Lung microvascular endothelial cell (primary cell): ENCODE results near the gene SUN3. TPM values are rescaled to one million over a fixed set of nuclear protein-coding genes. Genes with fewer than 3 reads are reported as not detected.
"Not testable (repeated sequence)": the region's sequence is repeated elsewhere in the genome, so short reads cannot be mapped to it uniquely, and the experiment has no call there.

Experiments
- DNase-seq, 2 donors: peaks; one replicate each; pipeline versions ENCODE4 v3.0.0 to v3.0.0-alpha.2; 2010; ENCODE audit warnings: low read depth in 2 of 2
- total RNA-seq: library from RNA; depleted of rRNA; stranded (reverse); fragments of >200 nt; gene quantifications from 2 replicates; pipeline ENCODE4 v1.2.1, GENCODE V29; 2014

The SUN3 gene
- total RNA-seq, 1 donor from 2014 or later = not detected

- DNase-seq = peak; percentile 77 to 78
These were observed 83.5 kb downstream of the SUN3 start for GRCh38 chr7:47945261-47946015.

- no peak for DNase-seq
These were observed 84.2 kb downstream of the SUN3 start for GRCh38 chr7:47944536-47945260.

DNA sequence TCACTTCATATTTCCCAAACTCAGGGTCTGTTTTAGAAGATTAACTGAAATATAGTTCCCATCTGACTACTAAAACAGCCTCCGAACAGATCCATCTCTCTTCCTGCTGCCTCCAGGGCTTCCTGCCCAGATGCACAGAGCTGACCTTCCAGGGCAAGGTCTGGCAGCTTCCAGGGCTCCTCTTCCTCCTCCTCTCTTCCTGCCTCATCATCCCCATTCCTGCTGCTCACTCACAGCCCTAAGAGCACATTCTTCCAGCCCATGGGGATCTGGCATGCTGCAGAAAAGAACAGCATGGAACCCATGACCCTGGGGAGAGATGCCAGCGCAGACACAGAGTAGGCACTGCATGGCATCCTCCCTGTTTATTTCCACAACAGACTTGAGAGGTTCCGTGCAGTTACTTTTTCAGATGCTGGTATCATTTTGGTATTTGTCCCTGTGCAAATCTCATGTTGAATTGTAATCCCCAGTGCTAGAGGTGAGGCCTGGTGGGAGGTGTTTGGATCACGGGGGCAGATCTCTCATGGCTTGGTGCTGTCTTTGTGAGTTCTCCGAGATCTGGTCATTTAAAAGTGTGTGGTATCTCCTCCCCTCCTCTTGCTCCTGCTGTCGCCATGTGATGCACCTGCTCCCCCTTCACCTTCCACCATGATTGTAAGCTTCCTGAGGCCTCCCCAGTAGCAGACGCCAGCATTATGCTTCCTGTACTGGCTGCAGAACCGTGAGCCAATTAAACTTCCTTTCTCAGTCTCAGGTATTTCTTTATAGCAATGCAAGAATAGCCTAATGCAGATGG, 85.0 kb downstream of the SUN3 start:
- peak in 1 of 2 donors; percentile 33 for DNase-seq

DNA sequence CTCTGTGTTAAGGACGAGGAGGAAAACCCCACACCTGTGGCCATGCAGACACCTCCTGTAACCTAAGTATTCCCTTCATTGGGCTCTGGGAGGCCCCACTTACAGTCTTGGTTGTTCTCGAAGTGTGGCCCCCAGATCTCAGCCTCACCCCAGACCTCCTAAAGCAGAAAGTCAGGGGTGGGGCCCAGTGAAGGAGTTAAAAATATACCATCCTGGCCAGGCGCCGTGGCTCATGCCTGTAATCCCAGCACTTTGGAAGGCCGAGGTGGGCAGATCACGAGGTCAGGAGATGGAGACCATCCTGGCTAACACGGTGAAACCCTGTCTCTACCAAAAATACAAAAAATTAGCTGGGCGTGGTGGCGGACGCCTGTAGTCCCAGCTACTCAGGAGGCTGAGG, 86.3 kb downstream of the SUN3 start:
- DNase-seq = not testable (repeated sequence)

- DNase-seq = no peak
These were observed 86.8 kb downstream of the SUN3 start for GRCh38 chr7:47942132-47942531.

- peak; percentile 78 to 89 for DNase-seq
These were observed 87.6 kb downstream of the SUN3 start for GRCh38 chr7:47941136-47941844.

GRCh38 chr7:47940088-47941013, 88.6 kb downstream of the SUN3 start:
- peak in 1 of 2 donors; percentile 44 for DNase-seq

- DNase-seq = no peak
These were observed 89.4 kb downstream of the SUN3 start for GRCh38 chr7:47939425-47940036.

GRCh38 chr7:47938574-47939165, 90.2 kb downstream of the SUN3 start:
- no peak for DNase-seq

GRCh38 chr7:47937711-47938573, 91.0 kb downstream of the SUN3 start:
- DNase-seq = no peak

Other genes starting within 250 kb of the SUN3 start
- 0.20 and 0.44 TPM in 2 replicates for gene PKD1L1, start 80.6 kb downstream of the SUN3 start, total RNA-seq
- gene HUS1, start 49.5 kb downstream of the SUN3 start, total RNA-seq = 6.8 and 9.5 TPM in 2 replicates
- not detected in 2 replicates for gene C7orf57, start 6.4 kb upstream of the SUN3 start, total RNA-seq
- gene UPP1, start 60.2 kb upstream of the SUN3 start, total RNA-seq = 7.9 and 8.1 TPM in 2 replicates
- gene ABCA13, start 142.4 kb upstream of the SUN3 start, total RNA-seq = under 0.01 TPM in 1 of 2 replicates, not detected in the other